NCI-H69 (cell line): ENCODE data around the gene CTSD.
A peak's percentile ranks its signal among the peaks of the same experiment; 100 is the strongest.

Source experiments
- DNase-seq: peaks from one replicate; lab custom pipeline; 2025; lab: John Stamatoyannopoulos, UW

The CTSD gene

GRCh38 chr11:1729692-1730011 lies 34.1 kb downstream of the CTSD start:
- peak; percentile 40 for DNase-seq

GRCh38 chr11:1728931-1729691 lies 34.6 kb downstream of the CTSD start:
- peak; percentile 40 for DNase-seq

- DNase-seq, result no peak
Measured at GRCh38 chr11:1728301-1728700, 35.4 kb downstream of the CTSD start.

- DNase-seq, result no peak
Measured at GRCh38 chr11:1727861-1728260, 35.9 kb downstream of the CTSD start.

GRCh38 chr11:1727096-1727690 lies 36.5 kb downstream of the CTSD start:
- DNase-seq, result no peak

GRCh38 chr11:1719781-1720180 lies 43.9 kb downstream of the CTSD start:
- DNase-seq, result no peak

GRCh38 chr11:1718326-1718725 lies 45.4 kb downstream of the CTSD start:
- no peak for DNase-seq

GRCh38 chr11:1717745-1718144 lies 46.0 kb downstream of the CTSD start:
- DNase-seq, result no peak

- peak; percentile 57 for DNase-seq
Measured at GRCh38 chr11:1714908-1715885, 48.5 kb downstream of the CTSD start.

GRCh38 chr11:1708716-1709115 lies 55.0 kb downstream of the CTSD start:
- no peak for DNase-seq

GRCh38 chr11:1707751-1708150 lies 56.0 kb downstream of the CTSD start:
- no peak for DNase-seq

- DNase-seq, result no peak
Measured at GRCh38 chr11:1706634-1707400, 56.9 kb downstream of the CTSD start.

GRCh38 chr11:1705126-1706052 lies 58.3 kb downstream of the CTSD start:
- no peak for DNase-seq

- no peak for DNase-seq
Measured at GRCh38 chr11:1703146-1703545, 60.6 kb downstream of the CTSD start.
